Measurements from ENCODE around the gene MRPL55. TPM values are rescaled to one million over a fixed set of nuclear protein-coding genes. Genes with fewer than 3 reads are reported as not detected.

MRPL55 gene
- total and polyA plus RNA-seq, 2 experiments from 2014 or later: 92.4 to 172 TPM

GRCh38 chr1:228118040-228118439 is 8.9 kb upstream of the MRPL55 start:
- Mint-ChIP-seq H3K36me3 (ENCODE audit: low read depth) (peaks cover 9% of the 10 kb centered on the region; the same call in 2 of the 3 replicates), H3K4me1 (no peaks in the 10 kb centered on the region), H3K4me3 (no peak overlapping the region), H3K27ac (no peak overlapping the region), H3K27me3 (ENCODE audit: insufficient read depth, low read depth, poor library complexity) (peaks cover 4% of the 10 kb centered on the region), H3K9me3 (peaks cover 51% of the 10 kb centered on the region)
- no peak for ATAC-seq
- Histone ChIP-seq H3K27ac (ENCODE audit: low read depth) (no peak overlapping the region), H3K4me3 (no peak overlapping the region), H3F3A (replicated peaks; ENCODE audit: low read depth) (no peaks in the 10 kb centered on the region), H3K36me3 (ENCODE audit: insufficient read depth) (no peaks in the 10 kb centered on the region), H3K27me3 (ENCODE audit: insufficient read depth) (peaks cover 3% of the 10 kb centered on the region; the same call in 1 of the 2 replicates), H3K9me2 (ENCODE audit: insufficient read depth) (0 out of 2 replicates have a peak, but pooled peaks cover 4% of the 10 kb centered on the region), H3K4me1 (ENCODE audit: insufficient read depth) (no peaks in the 10 kb centered on the region), H2AFZ (no peak overlapping the region), H3K79me2 (replicated peaks; ENCODE audit: insufficient read depth) (no peaks in the 10 kb centered on the region), H4K20me1 (replicated peaks; ENCODE audit: insufficient read depth) (no peaks in the 10 kb centered on the region), H3K4me2 (no peak overlapping the region)
- TF ChIP-seq STAT1 (IDR thresholded peaks at IDR 0.05; ENCODE audit: unreplicated experiment) (no peak), EZH2phosphoT487 (IDR thresholded peaks at IDR 0.05; ENCODE audit: unreplicated experiment) (no peak), ZNF331 (CRISPR knock-in tag; IDR thresholded peaks at IDR 0.05; ENCODE audit: low read depth) (no peak), POLR2AphosphoS5 (IDR thresholded peaks at IDR 0.05; ENCODE audit: low read depth) (no peak), ETS1 (IDR thresholded peaks at IDR 0.05) (no peak), ZNF462 (CRISPR knock-in tag; IDR thresholded peaks at IDR 0.05) (no peak), ZNF114 (CRISPR knock-in tag; IDR thresholded peaks at IDR 0.05) (no peak), REST (IDR thresholded peaks at IDR 0.05; ENCODE audit: unreplicated experiment) (no peak), NANOG (IDR thresholded peaks at IDR 0.05; ENCODE audit: borderline replicate concordance) (no peak), CTCF (conservative IDR thresholded peaks at IDR 0.05; ENCODE audit: low read depth in 2 of 2) (no peak), EZH2 (IDR thresholded peaks at IDR 0.05; ENCODE audit: low read depth, unreplicated experiment) (no peak), CREB1 (CRISPR knock-in tag; IDR thresholded peaks at IDR 0.05; ENCODE audit: low read depth) (no peak), JUNB (IDR thresholded peaks at IDR 0.05; ENCODE audit: unreplicated experiment) (no peak)
- peak; percentile 65 for DNase-seq (ENCODE audit: low spot score)

Measured in GM23338 (cell line).